ENCODE measurements around the gene MTUS2.

- no peak for TF ChIP-seq CTCF (conservative IDR thresholded peaks at IDR 0.05; ENCODE audit: low read depth, low read length)
- no peak for TF ChIP-seq EZH2 (IDR thresholded peaks at IDR 0.05; ENCODE audit: low read length, unreplicated experiment)
- TF ChIP-seq EZH2phosphoT487 (IDR thresholded peaks at IDR 0.05; ENCODE audit: borderline replicate concordance, low read length): no peak
These were observed 376.4 kb downstream of the MTUS2 start for GRCh38 chr13:29196409-29197074.
